Activated CD4-positive, alpha-beta memory T cell treated with anti-CD3 and anti-CD28 coated beads, Interleukin-2, amount 10 ng/mL, durations not matched to agents 7 days and 5 days (primary cell): Measurements from ENCODE around the gene PKN3. TPM values are rescaled to one million over a fixed set of nuclear protein-coding genes. Genes with fewer than 3 reads are reported as not detected.
A peak's percentile ranks its signal among the peaks of the same experiment; 100 is the strongest.

ENCODE experiments used
- CTCF ChIA-PET: fragments of 350-600 bp; sonication (Branson Sonifier 250); formaldehyde crosslinking; loops from one replicate; lab custom pipeline; 2021; ENCODE audit warnings: antibody characterized with exemption, inconsistent platforms; lab: Charles Lee
- POLR2A ChIA-PET: fragments of 350-600 bp; sonication (Branson Sonifier 250); formaldehyde crosslinking; loops from one replicate; lab custom pipeline; 2021; ENCODE audit warnings: antibody characterized with exemption; lab: Charles Lee
- DNase-seq: peaks from one replicate; pipeline ENCODE4 v3.0.0-alpha.2; 2020
- H3K27ac Mint-ChIP-seq: one replicate; pipeline ENCODE4 v1.8.0; 2021; ENCODE audit warnings: mild to moderate bottlenecking, mixed read lengths
- H3K27me3 Mint-ChIP-seq: one replicate; pipeline ENCODE4 v1.8.0; 2021; ENCODE audit warnings: mixed read lengths
- H3K36me3 Mint-ChIP-seq: one replicate; pipeline ENCODE4 v1.8.0; 2021; ENCODE audit warnings: low read depth, mixed read lengths
- H3K4me1 Mint-ChIP-seq: one replicate; pipeline ENCODE4 v1.8.0; 2021; ENCODE audit warnings: mixed read lengths
- H3K4me3 Mint-ChIP-seq: one replicate; pipeline ENCODE4 v1.8.0; 2021; ENCODE audit warnings: mild to moderate bottlenecking, mixed read lengths
- H3K9me3 Mint-ChIP-seq: one replicate; pipeline ENCODE4 v1.8.0; 2021; ENCODE audit warnings: mixed read lengths
- total RNA-seq, 2 experiments: library from RNA; stranded (reverse); gene quantifications; one replicate each; pipeline ENCODE4 v1.2.3, GENCODE V29; 2021

Gene PKN3
- total RNA-seq, 2 experiments from 2014 or later, result 5.0 to 5.6 TPM

GRCh38 chr9:128712451-128713410 is 10.4 kb downstream of the PKN3 start:
- ChIA-PET CTCF (no interaction called here), POLR2A (no interaction called here)
- Mint-ChIP-seq H3K4me1 (no peaks in the 10 kb centered on the region), H3K4me3 (no peak overlapping the region), H3K9me3 (no peaks in the 10 kb centered on the region), H3K27ac (no peak overlapping the region), H3K36me3 (no peaks in the 10 kb centered on the region), H3K27me3 (no peaks in the 10 kb centered on the region)
- DNase-seq, result no peak

GRCh38 chr9:128713411-128713780 is 11.1 kb downstream of the PKN3 start:
- Mint-ChIP-seq H3K36me3 (no peaks in the 10 kb centered on the region), H3K4me1 (no peaks in the 10 kb centered on the region), H3K4me3 (no peak overlapping the region), H3K27ac (no peak overlapping the region), H3K27me3 (no peaks in the 10 kb centered on the region), H3K9me3 (no peaks in the 10 kb centered on the region)
- ChIA-PET POLR2A (interaction anchor here (1.8 kb wide), 1 partner anchor 10 kb away, joined by 9 read pairs; the partner anchor contains the start of gene ZDHHC12), CTCF (no interaction called here)
- no peak for DNase-seq

GRCh38 chr9:128713941-128714573 is 11.8 kb downstream of the PKN3 start:
- Mint-ChIP-seq H3K27ac (no peak overlapping the region), H3K36me3 (no peaks in the 10 kb centered on the region), H3K4me3 (no peak overlapping the region), H3K27me3 (no peaks in the 10 kb centered on the region), H3K9me3 (no peaks in the 10 kb centered on the region), H3K4me1 (no peaks in the 10 kb centered on the region)
- ChIA-PET CTCF (no interaction called here), POLR2A (interaction anchor here (1.8 kb wide), 1 partner anchor 10 kb away, joined by 9 read pairs; the partner anchor contains the start of gene ZDHHC12)
- no peak for DNase-seq

GRCh38 chr9:128714586-128715435 is 12.5 kb downstream of the PKN3 start:
- Mint-ChIP-seq H3K27ac (no peak overlapping the region), H3K4me3 (no peak overlapping the region), H3K36me3 (no peaks in the 10 kb centered on the region), H3K9me3 (no peaks in the 10 kb centered on the region), H3K27me3 (no peaks in the 10 kb centered on the region), H3K4me1 (no peaks in the 10 kb centered on the region)
- DNase-seq, result no peak
- ChIA-PET POLR2A (interaction anchor here (1.8 kb wide), 1 partner anchor 9 kb away, joined by 9 read pairs; the partner anchor contains the start of gene ZDHHC12), CTCF (no interaction called here)

DNA sequence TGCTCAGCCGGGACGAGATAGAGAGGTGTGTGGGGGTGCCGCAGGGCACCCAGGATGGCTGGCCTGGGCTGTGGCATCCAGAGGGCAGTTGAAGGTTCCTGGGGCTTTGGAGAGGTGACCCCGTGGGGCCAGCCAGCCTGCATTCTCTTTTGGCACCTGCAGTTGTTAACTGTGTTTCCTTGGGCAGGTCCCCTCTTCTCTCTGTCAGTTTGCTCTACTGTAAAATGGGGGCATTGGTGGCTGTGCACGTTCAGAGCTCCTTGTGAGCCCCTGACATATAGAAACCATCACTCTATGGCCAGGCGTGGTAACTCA is 13.1 kb downstream of the PKN3 start:
- Mint-ChIP-seq H3K9me3 (no peaks in the 10 kb centered on the region), H3K27ac (no peak overlapping the region), H3K4me3 (no peak overlapping the region), H3K4me1 (no peaks in the 10 kb centered on the region), H3K27me3 (no peaks in the 10 kb centered on the region), H3K36me3 (peaks cover 5% of the 10 kb centered on the region)
- POLR2A ChIA-PET, result interaction anchor here (1.8 kb wide), 1 partner anchor 8 kb away, joined by 9 read pairs; the partner anchor contains the start of gene ZDHHC12
- DNase-seq, result no peak
- CTCF ChIA-PET, result no interaction called here

DNA sequence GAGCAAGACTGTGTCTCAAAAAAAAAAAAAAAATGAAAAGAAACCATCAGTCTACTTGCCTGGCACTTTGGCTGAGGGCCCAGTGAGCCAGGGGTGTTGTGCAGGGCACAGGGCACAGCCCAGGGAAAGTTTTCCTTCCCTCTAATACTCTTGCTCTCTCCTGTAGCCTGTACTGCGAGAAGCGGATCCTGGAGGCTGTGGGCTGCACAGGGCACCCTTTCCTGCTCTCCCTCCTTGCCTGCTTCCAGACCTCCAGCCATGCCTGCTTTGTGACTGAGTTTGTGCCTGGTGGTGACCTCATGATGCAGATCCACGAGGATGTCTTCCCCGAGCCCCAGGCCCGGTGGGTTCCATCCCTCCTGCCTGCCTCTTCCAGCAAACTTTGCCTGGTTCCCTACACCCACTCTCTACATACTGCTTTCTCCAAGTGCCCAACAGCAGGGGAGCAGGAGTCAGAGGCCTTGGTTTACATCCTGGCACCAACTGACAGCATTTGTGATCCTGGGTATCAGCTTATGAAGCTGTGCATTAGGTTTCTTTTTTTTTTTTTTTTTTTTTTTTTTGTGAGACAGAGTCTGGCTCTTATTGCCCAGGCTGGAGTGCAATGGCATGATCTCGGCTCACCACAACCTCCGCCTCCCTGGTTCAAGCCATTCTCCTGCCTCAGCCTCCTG is 14.4 kb downstream of the PKN3 start:
- ChIA-PET POLR2A (interaction anchor here (1.4 kb wide), 1 partner anchor 26 kb away, joined by 3 read pairs; no protein-coding TSS in a partner anchor), CTCF (interaction anchor here (1.5 kb wide), 1 partner anchor 15 kb away, joined by 4 read pairs; the partner anchor contains the start of gene PKN3)
- no peaks in the 10 kb centered on the region for H3K27me3 Mint-ChIP-seq
- DNase-seq, result no peak
- no peaks in the 10 kb centered on the region for H3K4me1 Mint-ChIP-seq
- no peak overlapping the region for H3K27ac Mint-ChIP-seq
- H3K9me3 Mint-ChIP-seq, result no peaks in the 10 kb centered on the region
- peaks cover 15% of the 10 kb centered on the region for H3K36me3 Mint-ChIP-seq
- H3K4me3 Mint-ChIP-seq, result no peak overlapping the region

DNA sequence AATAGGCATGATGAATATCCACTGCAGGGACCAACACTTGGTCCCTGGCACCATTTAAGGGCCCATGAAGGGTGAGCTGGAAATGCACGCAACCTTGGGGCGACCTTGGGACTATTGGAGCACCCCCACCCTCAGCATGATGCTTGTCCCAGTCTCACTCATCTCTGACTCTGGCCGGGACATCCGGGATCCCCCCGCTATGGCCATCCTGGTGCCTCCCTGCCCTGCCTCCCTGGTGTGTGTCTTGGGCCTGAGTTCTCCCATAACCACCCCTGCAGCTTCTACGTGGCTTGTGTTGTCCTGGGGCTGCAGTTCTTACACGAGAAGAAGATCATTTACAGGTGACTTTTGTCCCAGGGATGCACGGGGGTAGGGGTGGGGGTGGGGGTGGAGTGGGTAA is 15.7 kb downstream of the PKN3 start:
- ChIA-PET CTCF (interaction anchor here (0.7 kb wide), 1 partner anchor 12 kb away, joined by 3 read pairs; no protein-coding TSS in a partner anchor), POLR2A (interaction anchor here (0.6 to 1.4 kb wide), 3 partner anchors 26 to 134 kb away, joined by 3 read pairs; no protein-coding TSS in a partner anchor)
- no peak for DNase-seq
- no peak overlapping the region for H3K27ac Mint-ChIP-seq
- no peaks in the 10 kb centered on the region for H3K27me3 Mint-ChIP-seq
- H3K36me3 Mint-ChIP-seq, result peaks cover 28% of the 10 kb centered on the region
- H3K9me3 Mint-ChIP-seq, result no peaks in the 10 kb centered on the region
- no peak overlapping the region for H3K4me3 Mint-ChIP-seq
- H3K4me1 Mint-ChIP-seq, result peaks cover 10% of the 10 kb centered on the region

GRCh38 chr9:128718475-128718874 is 16.2 kb downstream of the PKN3 start:
- peaks cover 29% of the 10 kb centered on the region for H3K36me3 Mint-ChIP-seq
- no peaks in the 10 kb centered on the region for H3K27me3 Mint-ChIP-seq
- no peak overlapping the region for H3K4me3 Mint-ChIP-seq
- peaks cover 14% of the 10 kb centered on the region for H3K4me1 Mint-ChIP-seq
- no peaks in the 10 kb centered on the region for H3K9me3 Mint-ChIP-seq
- no peak overlapping the region for H3K27ac Mint-ChIP-seq
- no peak for DNase-seq
- CTCF ChIA-PET, result no interaction called here
- POLR2A ChIA-PET, result interaction anchor here (0.6 to 1.0 kb wide), 2 partner anchors 26 to 134 kb away, joined by 3 read pairs; no protein-coding TSS in a partner anchor

- POLR2A ChIA-PET, result interaction anchor here (1.1 to 1.2 kb wide), 2 partner anchors 16 to 31 kb away, joined by 3 read pairs; partner anchors contain the start of gene SET
- H3K36me3 Mint-ChIP-seq, result peaks cover 32% of the 10 kb centered on the region
- no peak overlapping the region for H3K4me3 Mint-ChIP-seq
- no peak overlapping the region for H3K27ac Mint-ChIP-seq
- no peak for DNase-seq
- CTCF ChIA-PET, result no interaction called here
- H3K9me3 Mint-ChIP-seq, result no peaks in the 10 kb centered on the region
- peaks cover 24% of the 10 kb centered on the region for H3K4me1 Mint-ChIP-seq
- no peaks in the 10 kb centered on the region for H3K27me3 Mint-ChIP-seq
These were observed 17.8 kb downstream of the PKN3 start for GRCh38 chr9:128719919-128720605.

- no peak overlapping the region for H3K27ac Mint-ChIP-seq
- CTCF ChIA-PET, result no interaction called here
- H3K4me1 Mint-ChIP-seq, result peaks cover 32% of the 10 kb centered on the region
- H3K27me3 Mint-ChIP-seq, result no peaks in the 10 kb centered on the region
- no peak for DNase-seq
- POLR2A ChIA-PET, result no interaction called here
- H3K9me3 Mint-ChIP-seq, result no peaks in the 10 kb centered on the region
- peaks cover 32% of the 10 kb centered on the region for H3K36me3 Mint-ChIP-seq
- no peak overlapping the region for H3K4me3 Mint-ChIP-seq
These were observed 18.7 kb downstream of the PKN3 start for GRCh38 chr9:128720841-128721486.

DNA sequence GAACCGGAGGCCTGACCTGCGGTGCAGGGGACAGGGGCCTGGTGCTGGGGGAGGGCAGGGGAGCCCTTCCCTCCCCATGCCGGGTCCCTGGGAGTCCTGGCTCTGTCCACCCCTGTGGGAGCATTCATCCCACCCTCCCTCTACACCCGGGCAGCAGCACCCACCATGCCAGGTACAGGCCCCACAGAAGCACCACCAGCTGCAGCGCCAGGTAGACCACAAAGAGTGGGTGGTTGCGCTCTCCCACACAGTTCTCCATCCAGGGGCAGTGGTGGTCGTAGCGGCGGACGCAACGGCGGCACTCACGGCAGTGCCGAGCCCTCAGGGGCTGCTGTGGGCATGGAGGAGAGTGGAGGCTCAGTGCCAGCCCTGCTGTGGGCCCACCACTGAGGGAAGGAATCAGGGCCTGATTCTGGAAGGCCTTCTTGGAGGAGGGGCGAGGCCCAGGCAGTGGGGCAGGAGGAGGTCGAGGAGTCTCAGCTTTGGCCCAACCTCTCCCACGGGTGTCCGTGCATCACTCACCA is 19.2 kb downstream of the PKN3 start:
- DNase-seq, result no peak
- CTCF ChIA-PET, result no interaction called here
- H3K9me3 Mint-ChIP-seq, result no peaks in the 10 kb centered on the region
- H3K36me3 Mint-ChIP-seq, result peaks cover 32% of the 10 kb centered on the region
- peak overlapping the region; percentile 97 for H3K4me3 Mint-ChIP-seq
- no peaks in the 10 kb centered on the region for H3K27me3 Mint-ChIP-seq
- H3K27ac Mint-ChIP-seq, result no peak overlapping the region
- peaks cover 36% of the 10 kb centered on the region for H3K4me1 Mint-ChIP-seq
- POLR2A ChIA-PET, result interaction anchor here (1.0 kb wide), 1 partner anchor 15 kb away, joined by 3 read pairs; no protein-coding TSS in a partner anchor
